ENCODE data around the gene SARS1. TPM values are rescaled to one million over a fixed set of nuclear protein-coding genes. Genes with fewer than 3 reads are reported as not detected.
A peak's percentile ranks its signal among the peaks of the same experiment; 100 is the strongest.

The SARS1 gene
- total RNA-seq, 1 donor from 2014 or later, result 348 TPM

DNA sequence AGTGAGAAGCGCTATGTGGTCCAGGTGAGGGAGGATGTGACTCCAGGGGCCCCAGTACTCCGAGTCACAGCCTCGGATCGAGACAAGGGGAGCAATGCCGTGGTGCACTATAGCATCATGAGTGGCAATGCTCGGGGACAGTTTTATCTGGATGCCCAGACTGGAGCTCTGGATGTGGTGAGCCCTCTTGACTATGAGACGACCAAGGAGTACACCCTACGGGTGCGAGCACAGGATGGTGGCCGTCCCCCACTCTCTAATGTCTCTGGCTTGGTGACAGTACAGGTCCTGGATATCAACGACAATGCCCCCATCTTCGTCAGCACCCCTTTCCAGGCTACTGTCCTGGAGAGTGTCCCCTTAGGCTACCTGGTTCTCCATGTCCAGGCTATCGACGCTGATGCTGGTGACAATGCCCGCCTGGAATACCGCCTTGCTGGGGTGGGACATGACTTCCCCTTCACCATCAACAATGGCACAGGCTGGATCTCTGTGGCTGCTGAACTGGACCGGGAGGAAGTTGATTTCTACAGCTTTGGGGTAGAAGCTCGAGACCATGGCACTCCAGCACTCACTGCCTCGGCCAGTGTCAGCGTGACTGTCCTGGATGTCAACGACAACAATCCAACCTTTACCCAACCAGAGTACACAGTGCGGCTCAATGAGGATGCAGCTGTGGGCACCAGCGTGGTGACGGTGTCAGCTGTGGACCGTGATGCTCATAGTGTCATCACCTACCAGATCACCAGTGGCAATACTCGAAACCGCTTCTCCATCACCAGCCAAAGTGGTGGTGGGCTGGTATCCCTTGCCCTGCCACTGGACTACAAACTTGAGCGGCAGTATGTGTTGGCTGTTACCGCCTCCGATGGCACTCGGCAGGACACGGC is 37.8 kb downstream of the SARS1 start:
- Mint-ChIP-seq H3K27ac (ENCODE audit: unreplicated experiment) (no peak overlapping the region), H3K36me3 (ENCODE audit: low read depth) (no peaks in the 10 kb centered on the region), H3K4me1 (ENCODE audit: low read depth) (peaks cover 38% of the 10 kb centered on the region), H3K27me3 (ENCODE audit: low read depth) (no peaks in the 10 kb centered on the region), H3K4me3 (ENCODE audit: unreplicated experiment) (no peak overlapping the region), H3K9me3 (ENCODE audit: low read depth) (no peaks in the 10 kb centered on the region)
- TF ChIP-seq, protein P1, sequence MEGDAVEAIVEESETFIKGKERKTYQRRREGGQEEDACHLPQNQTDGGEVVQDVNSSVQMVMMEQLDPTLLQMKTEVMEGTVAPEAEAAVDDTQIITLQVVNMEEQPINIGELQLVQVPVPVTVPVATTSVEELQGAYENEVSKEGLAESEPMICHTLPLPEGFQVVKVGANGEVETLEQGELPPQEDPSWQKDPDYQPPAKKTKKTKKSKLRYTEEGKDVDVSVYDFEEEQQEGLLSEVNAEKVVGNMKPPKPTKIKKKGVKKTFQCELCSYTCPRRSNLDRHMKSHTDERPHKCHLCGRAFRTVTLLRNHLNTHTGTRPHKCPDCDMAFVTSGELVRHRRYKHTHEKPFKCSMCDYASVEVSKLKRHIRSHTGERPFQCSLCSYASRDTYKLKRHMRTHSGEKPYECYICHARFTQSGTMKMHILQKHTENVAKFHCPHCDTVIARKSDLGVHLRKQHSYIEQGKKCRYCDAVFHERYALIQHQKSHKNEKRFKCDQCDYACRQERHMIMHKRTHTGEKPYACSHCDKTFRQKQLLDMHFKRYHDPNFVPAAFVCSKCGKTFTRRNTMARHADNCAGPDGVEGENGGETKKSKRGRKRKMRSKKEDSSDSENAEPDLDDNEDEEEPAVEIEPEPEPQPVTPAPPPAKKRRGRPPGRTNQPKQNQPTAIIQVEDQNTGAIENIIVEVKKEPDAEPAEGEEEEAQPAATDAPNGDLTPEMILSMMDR (IDR thresholded peaks at IDR 0.05), result no peak
- peak; percentile 56 for DNase-seq (ENCODE audit: low spot score)

DNA sequence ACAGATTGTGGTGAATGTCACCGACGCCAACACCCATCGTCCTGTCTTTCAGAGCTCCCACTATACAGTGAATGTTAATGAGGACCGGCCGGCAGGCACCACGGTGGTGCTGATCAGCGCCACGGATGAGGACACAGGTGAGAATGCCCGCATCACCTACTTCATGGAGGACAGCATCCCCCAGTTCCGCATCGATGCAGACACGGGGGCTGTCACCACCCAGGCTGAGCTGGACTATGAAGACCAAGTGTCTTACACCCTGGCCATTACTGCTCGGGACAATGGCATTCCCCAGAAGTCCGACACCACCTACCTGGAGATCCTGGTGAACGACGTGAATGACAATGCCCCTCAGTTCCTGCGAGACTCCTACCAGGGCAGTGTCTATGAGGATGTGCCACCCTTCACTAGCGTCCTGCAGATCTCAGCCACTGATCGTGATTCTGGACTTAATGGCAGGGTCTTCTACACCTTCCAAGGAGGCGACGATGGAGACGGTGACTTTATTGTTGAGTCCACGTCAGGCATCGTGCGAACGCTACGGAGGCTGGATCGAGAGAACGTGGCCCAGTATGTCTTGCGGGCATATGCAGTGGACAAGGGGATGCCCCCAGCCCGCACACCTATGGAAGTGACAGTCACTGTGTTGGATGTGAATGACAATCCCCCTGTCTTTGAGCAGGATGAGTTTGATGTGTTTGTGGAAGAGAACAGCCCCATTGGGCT is 38.6 kb downstream of the SARS1 start:
- no peak overlapping the region for H3K27ac Mint-ChIP-seq (ENCODE audit: unreplicated experiment)
- peak; percentile 73 for DNase-seq (ENCODE audit: low spot score)

DNA sequence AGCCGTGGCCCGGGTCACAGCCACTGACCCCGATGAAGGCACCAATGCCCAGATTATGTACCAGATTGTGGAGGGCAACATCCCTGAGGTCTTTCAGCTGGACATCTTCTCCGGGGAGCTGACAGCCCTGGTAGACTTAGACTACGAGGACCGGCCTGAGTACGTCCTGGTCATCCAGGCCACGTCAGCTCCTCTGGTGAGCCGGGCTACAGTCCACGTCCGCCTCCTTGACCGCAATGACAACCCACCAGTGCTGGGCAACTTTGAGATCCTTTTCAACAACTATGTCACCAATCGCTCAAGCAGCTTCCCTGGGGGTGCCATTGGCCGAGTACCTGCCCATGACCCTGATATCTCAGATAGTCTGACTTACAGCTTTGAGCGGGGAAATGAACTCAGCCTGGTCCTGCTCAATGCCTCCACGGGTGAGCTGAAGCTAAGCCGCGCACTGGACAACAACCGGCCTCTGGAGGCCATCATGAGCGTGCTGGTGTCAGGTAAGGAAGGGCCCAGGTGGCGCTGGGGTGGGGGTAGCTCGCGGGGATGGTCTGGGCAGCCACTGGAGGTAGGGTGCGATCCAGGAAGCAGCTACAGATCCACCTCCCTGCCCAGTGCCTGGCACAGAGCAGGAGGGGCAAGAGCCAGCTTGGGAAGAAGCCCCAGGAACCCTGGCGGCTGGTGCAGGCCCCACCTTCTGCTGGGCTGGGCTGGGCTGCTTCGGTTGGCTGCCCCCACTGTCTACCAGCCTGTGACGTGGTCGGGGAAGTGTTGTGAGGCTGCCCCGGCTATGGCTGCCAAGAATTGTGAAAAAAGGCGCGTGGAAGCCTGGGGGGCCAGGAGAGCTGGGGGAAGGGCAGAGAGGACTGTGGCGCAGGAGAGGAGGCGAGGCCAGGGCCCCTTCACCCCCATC is 39.4 kb downstream of the SARS1 start:
- Mint-ChIP-seq H3K4me1 (ENCODE audit: low read depth) (peaks cover 36% of the 10 kb centered on the region), H3K9me3 (ENCODE audit: low read depth) (no peaks in the 10 kb centered on the region), H3K4me3 (ENCODE audit: unreplicated experiment) (peak overlapping the region; percentile 58), H3K36me3 (ENCODE audit: low read depth) (no peaks in the 10 kb centered on the region), H3K27me3 (ENCODE audit: low read depth) (no peaks in the 10 kb centered on the region), H3K27ac (ENCODE audit: unreplicated experiment) (peak overlapping the region; percentile 90)
- DNase-seq (ENCODE audit: low spot score), result no peak
- TF ChIP-seq, protein P1 (IDR thresholded peaks at IDR 0.05), result no peak

More for the DNA sequence above, 38.6 kb downstream of the SARS1 start:
- Mint-ChIP-seq H3K36me3 (ENCODE audit: low read depth) (no peaks in the 10 kb centered on the region), H3K9me3 (ENCODE audit: low read depth) (no peaks in the 10 kb centered on the region), H3K4me1 (ENCODE audit: low read depth) (peaks cover 36% of the 10 kb centered on the region), H3K4me3 (ENCODE audit: unreplicated experiment) (no peak overlapping the region), H3K27me3 (ENCODE audit: low read depth) (no peaks in the 10 kb centered on the region)
- TF ChIP-seq, protein P1 (IDR thresholded peaks at IDR 0.05), result no peak

DNA sequence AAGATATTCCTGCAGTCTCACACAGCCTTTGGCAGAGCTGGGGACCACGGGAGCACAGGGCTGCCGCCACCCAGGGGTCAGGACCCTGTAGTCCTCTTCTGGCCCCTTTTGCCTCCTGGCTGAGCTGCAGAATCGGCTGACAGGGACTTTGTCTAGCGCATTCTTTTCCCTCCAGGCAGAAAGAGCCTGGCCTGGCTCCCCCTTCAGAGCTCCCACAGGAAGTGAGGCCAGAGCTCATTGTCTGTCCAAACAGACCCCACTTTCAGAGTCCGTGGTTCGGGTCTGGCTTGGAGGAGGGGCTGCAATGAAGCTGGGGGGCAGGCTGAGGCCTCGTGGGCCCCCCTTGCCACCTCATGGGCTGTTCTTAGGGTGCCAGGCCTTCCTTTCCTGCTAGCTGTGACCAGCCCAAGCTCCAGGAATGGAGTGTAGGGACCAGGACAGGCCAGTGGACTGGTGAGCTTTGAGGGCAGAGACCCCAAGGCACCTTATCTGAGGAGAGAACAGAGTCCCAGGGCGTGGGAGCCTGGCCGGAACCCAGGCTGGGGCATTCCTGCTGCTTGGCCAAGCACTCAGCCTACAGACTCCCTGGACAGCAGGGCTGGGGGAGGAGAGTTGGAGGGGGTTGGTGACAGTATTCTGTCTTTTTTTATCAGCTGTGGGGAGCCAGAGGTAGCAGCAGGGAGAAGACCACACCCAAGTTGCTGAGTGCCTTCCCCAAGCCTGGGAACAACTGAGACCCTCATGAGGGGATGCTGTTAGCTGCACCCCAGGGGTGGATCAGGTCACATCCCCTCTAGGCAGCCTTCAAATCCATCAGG is 40.3 kb downstream of the SARS1 start:
- no peaks in the 10 kb centered on the region for H3K27me3 Mint-ChIP-seq (ENCODE audit: low read depth)
- TF ChIP-seq, protein P1 (IDR thresholded peaks at IDR 0.05), result peak; percentile 34
- peak overlapping the region; percentile 58 for H3K4me3 Mint-ChIP-seq (ENCODE audit: unreplicated experiment)
- H3K4me1 Mint-ChIP-seq (ENCODE audit: low read depth), result peaks cover 35% of the 10 kb centered on the region
- no peaks in the 10 kb centered on the region for H3K36me3 Mint-ChIP-seq (ENCODE audit: low read depth)
- no peaks in the 10 kb centered on the region for H3K9me3 Mint-ChIP-seq (ENCODE audit: low read depth)
- no peak for DNase-seq (ENCODE audit: low spot score)
- H3K27ac Mint-ChIP-seq (ENCODE audit: unreplicated experiment), result peak overlapping the region; percentile 90

All from chondrocyte (in vitro differentiated cells).